Right renal cortex interstitium (tissue), 3 donors: ENCODE measurements around the gene CCAR1. TPM values are rescaled to one million over a fixed set of nuclear protein-coding genes. Genes with fewer than 3 reads are reported as not detected.
A peak's percentile ranks its signal among the peaks of the same experiment; 100 is the strongest.
"Not testable (repeated sequence)": the region's sequence is repeated elsewhere in the genome, so short reads cannot be mapped to it uniquely, and the experiment has no call there.

Experiments
- DNase-seq, 3 donors: peaks; one replicate each; pipeline ENCODE4 v3.0.0-alpha.2; 2013; ENCODE audit warnings: low read depth in 3 of 3, low spot score in 2 of 3
- polyA plus RNA-seq, 3 donors: library from polyadenylated mRNA; unstranded; fragments of 120-200 nt; gene quantifications; one replicate each; pipeline ENCODE4 v1.2.1, GENCODE V29; 2013; ENCODE audit not compliant: insufficient read length in 3 of 3

Gene CCAR1, protein sequence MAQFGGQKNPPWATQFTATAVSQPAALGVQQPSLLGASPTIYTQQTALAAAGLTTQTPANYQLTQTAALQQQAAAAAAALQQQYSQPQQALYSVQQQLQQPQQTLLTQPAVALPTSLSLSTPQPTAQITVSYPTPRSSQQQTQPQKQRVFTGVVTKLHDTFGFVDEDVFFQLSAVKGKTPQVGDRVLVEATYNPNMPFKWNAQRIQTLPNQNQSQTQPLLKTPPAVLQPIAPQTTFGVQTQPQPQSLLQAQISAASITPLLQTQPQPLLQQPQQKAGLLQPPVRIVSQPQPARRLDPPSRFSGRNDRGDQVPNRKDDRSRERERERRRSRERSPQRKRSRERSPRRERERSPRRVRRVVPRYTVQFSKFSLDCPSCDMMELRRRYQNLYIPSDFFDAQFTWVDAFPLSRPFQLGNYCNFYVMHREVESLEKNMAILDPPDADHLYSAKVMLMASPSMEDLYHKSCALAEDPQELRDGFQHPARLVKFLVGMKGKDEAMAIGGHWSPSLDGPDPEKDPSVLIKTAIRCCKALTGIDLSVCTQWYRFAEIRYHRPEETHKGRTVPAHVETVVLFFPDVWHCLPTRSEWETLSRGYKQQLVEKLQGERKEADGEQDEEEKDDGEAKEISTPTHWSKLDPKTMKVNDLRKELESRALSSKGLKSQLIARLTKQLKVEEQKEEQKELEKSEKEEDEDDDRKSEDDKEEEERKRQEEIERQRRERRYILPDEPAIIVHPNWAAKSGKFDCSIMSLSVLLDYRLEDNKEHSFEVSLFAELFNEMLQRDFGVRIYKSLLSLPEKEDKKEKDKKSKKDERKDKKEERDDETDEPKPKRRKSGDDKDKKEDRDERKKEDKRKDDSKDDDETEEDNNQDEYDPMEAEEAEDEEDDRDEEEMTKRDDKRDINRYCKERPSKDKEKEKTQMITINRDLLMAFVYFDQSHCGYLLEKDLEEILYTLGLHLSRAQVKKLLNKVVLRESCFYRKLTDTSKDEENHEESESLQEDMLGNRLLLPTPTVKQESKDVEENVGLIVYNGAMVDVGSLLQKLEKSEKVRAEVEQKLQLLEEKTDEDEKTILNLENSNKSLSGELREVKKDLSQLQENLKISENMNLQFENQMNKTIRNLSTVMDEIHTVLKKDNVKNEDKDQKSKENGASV
- polyA plus RNA-seq, result 100 to 1,000 TPM; 178 to 197 (median 182) TPM

- peak; percentile 95 to 98 (median 97) for DNase-seq
Measured at GRCh38 chr10:68720793-68721672, at the start of gene CCAR1. Gene CCAR1, plus strand, starts transcription at chr10:68721239. Its CDS starts 1,266 bp downstream, at chr10:68722505.

- DNase-seq, result no peak
Measured at GRCh38 chr10:68684413-68684812, 36.6 kb upstream of the CCAR1 start.

- DNase-seq, result no peak
Measured at GRCh38 chr10:68696018-68696417, 25.0 kb upstream of the CCAR1 start.

- DNase-seq, result no peak
Measured at GRCh38 chr10:68697106-68697505, 23.9 kb upstream of the CCAR1 start.

GRCh38 chr10:68700197-68700596, 20.8 kb upstream of the CCAR1 start:
- no peak for DNase-seq

DNA sequence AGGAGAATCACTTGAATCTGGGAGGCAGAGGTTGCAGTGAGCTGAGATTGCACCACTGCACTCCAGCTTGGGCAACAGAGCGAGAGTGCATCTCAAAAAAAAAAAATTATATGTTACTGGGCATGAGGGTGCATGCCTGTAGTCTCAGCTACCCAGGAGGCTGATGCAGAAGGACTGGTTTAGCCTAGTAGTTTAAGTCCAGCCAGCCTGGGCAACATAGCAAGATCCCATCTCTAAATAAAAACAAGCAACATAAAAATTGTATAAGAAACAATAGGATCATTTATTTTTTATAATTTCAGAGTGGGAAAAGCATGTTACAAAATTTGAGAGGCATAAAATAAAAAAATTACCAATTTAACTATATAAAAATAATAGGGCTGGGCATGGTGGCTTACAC, 15.5 kb upstream of the CCAR1 start:
- DNase-seq, result no peak

DNA sequence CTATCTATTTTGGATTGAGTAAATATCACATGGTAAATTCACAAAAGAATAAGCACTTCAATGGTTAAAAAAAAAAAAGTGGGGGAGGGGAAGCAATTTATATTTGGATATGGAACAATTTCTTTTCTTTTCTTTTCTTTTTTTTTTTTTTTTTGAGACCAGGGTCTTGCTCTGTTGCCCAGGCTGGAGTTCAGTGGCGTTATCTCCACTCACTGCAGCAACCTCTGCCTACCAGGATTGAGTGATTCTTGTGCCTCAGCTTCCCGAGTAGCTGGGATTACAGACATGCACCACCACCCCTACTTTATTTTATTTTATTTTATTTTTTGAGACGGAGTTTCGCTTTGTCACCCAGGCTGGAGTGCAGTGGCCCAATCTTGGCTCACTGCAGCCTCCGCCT, 12.1 kb upstream of the CCAR1 start:
- not testable (repeated sequence) for DNase-seq

- not testable (repeated sequence) for DNase-seq
Measured at GRCh38 chr10:68713065-68713464, 8.0 kb upstream of the CCAR1 start.

DNA sequence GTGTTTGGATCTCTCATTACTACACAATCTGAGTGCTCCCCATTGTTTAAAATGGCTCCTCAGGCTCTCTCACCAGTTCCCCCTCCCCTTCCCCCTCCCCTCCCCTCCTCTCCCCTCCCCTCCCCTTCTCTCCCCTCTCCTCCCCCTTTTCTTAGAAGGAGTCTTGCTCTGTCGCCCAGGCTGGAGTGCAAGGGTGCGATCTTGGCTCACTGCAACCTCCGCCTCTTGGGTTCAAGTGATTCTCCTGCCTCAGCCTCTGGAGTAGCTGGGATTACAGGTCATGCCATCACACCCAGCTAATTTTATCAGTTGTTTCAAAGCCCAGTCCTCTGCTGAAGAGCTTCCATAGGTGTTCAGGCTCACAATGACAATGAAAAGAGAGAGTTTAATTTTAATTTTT, 3.6 kb upstream of the CCAR1 start:
- no peak for DNase-seq

GRCh38 chr10:68721673-68722335, 765 bp downstream of the CCAR1 start:
- peak; percentile 13 to 23 (median 17) for DNase-seq

GRCh38 chr10:68725016-68725415, 4.0 kb downstream of the CCAR1 start:
- DNase-seq, result no peak

GRCh38 chr10:68727146-68727545, 6.1 kb downstream of the CCAR1 start:
- DNase-seq, result no peak

- no peak for DNase-seq
Measured at GRCh38 chr10:68732651-68733050, 11.6 kb downstream of the CCAR1 start.

DNA sequence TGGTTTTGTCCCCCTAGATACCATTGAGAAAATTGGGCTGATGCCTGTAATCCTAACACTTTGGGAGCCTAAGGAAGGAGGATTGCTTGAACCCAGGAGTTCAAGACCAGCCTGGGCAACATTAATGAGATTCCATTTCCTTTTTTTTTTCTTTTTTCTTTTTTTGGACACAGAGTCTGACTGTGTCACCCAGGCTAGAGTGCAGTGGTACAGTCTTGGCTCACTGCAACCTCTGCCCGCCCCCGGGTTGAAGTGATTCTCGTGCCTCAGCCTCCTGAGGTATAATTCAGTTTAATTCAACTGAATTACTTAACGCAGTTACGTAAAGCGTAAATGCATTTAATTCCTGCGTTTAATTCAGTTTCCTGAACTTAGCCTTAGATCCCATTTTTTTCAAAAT, 13.3 kb downstream of the CCAR1 start:
- DNase-seq, result no peak

- DNase-seq, result no peak
Measured at GRCh38 chr10:68735119-68735518, 14.1 kb downstream of the CCAR1 start.

DNA sequence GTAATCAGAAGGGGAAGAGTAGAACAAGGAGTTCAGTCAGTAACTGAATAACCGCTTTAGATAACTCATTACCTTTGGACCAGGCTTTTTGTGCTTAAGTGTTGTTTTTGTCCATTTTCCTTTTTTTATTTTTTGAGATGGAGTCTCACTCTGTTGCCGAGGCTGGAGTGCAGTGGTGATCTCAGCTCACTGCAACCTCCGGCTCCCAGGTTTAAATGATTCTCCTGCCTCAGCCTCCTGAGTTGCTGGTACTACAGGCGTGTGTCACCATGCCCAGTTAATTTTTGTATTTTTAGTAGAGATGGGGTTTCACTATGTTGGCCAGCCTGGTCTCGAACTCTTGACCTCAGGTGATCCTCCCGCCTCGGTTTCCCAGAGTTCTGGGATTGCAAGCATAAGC, 14.7 kb downstream of the CCAR1 start:
- not testable (repeated sequence) for DNase-seq

DNA sequence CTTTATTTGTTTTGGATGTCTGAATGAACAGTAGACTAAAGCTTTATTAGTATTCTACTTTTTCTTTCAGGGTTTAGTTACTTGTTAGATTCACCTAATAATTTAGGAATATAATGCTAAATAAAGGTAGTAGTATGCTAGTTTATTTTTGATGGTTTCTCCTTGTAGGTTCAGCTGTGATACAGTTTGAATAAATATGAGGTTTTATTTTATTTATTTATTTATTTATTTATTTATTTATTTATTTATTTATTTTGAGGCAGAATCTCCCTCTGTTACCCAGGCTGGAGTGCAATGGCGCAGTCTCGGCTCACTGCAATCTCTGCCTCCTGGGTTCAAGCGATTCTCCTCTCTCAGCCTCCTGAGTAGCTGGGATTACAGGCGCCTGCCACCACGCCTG, 19.6 kb downstream of the CCAR1 start:
- DNase-seq, result not testable (repeated sequence)

DNA sequence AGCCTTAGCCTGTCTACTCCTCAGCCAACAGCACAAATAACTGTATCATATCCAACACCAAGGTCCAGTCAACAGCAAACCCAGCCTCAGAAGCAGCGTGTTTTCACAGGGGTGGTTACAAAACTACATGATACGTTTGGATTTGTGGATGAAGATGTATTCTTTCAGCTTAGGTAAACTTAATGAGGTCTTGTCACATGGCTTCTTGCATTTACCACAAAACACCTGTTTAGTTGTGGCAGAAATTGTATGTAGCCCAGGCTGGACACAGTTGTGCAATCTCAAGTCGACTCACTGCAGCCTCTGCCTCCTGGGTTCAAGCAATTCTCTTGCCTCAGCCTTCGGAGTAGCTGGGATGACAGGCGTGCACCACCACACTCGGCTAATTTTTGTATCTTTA, 21.4 kb downstream of the CCAR1 start:
- no peak for DNase-seq

- DNase-seq, result no peak
Measured at GRCh38 chr10:68752711-68753350, 31.8 kb downstream of the CCAR1 start.
